Keratinocyte (primary cell): Measurements from ENCODE around the gene ZBTB1. TPM values are rescaled to one million over a fixed set of nuclear protein-coding genes. Genes with fewer than 3 reads are reported as not detected.

Experiments
- DNase-seq: peaks from one replicate; pipeline ENCODE4 v3.0.0-alpha.2; 2011; ENCODE audit warnings: low read depth, missing footprints, low spot score
- FAIRE-seq: peaks from 2 replicates; lab custom pipeline; 2011; peaks lifted over from hg19 to GRCh38; lab: Jason Lieb, UNC
- H2AFZ ChIP-seq: 2 replicates; pipeline ENCODE4 v1.6.0; 2012; ENCODE audit warnings: low read length, control low read depth, inconsistent platforms; ENCODE audit not compliant: control insufficient read depth
- H3K27ac ChIP-seq: 2 replicates; pipeline ENCODE4 v1.5.1; 2011; ENCODE audit warnings: low read length; ENCODE audit not compliant: control insufficient read depth, insufficient read depth
- H3K27me3 ChIP-seq: 3 replicates; pipeline ENCODE4 v1.6.0; 2011; ENCODE audit warnings: low read length; ENCODE audit not compliant: control insufficient read depth, insufficient read depth; ENCODE audit errors: extremely low read depth
- H3K36me3 ChIP-seq, 2 experiments: 2 replicates in 1 of 2; 3 replicates in 1 of 2; pipeline ENCODE4 v1.5.1; 2011; ENCODE audit warnings: low read length in 2 of 2, mild to moderate bottlenecking in 1 of 2; ENCODE audit not compliant: control insufficient read depth in 2 of 2, insufficient read depth in 2 of 2; ENCODE audit errors: extremely low read depth in 1 of 2
- H3K4me1 ChIP-seq: 3 replicates; pipeline ENCODE4 v1.5.1; 2011; ENCODE audit warnings: low read length; ENCODE audit not compliant: control insufficient read depth, insufficient read depth; ENCODE audit errors: extremely low read depth
- H3K4me2 ChIP-seq: 3 replicates; pipeline ENCODE4 v1.6.0; 2011; ENCODE audit warnings: low read depth, low read length; ENCODE audit not compliant: control insufficient read depth, insufficient read depth; ENCODE audit errors: extremely low read depth
- H3K4me3 ChIP-seq, 3 experiments: fragments of 200-600 bp in 1 of 3; sonication (generic) in 1 of 3; 2 replicates in 2 of 3; 3 replicates in 1 of 3; pipeline ENCODE4 v1.5.1; 2011 to 2016; ENCODE audit warnings: low read length in 3 of 3, mild to moderate bottlenecking in 3 of 3, control low read depth in 2 of 3, inconsistent platforms in 1 of 3, low read depth in 1 of 3, mixed read lengths in 1 of 3, mixed run types in 1 of 3, moderate library complexity in 1 of 3; ENCODE audit not compliant: control insufficient read depth in 2 of 3, insufficient read depth in 2 of 3; ENCODE audit errors: extremely low read depth in 1 of 3
- H3K79me2 ChIP-seq: 2 replicates; pipeline ENCODE4 v1.6.0; 2012; ENCODE audit warnings: low read length; ENCODE audit not compliant: control insufficient read depth, insufficient read depth
- H3K9ac ChIP-seq: 3 replicates; pipeline ENCODE4 v1.6.0; 2011; ENCODE audit warnings: low read length; ENCODE audit not compliant: control insufficient read depth, insufficient read depth; ENCODE audit errors: extremely low read depth
- H3K9me1 ChIP-seq: 3 replicates; pipeline ENCODE4 v1.6.0; 2011; ENCODE audit warnings: low read length; ENCODE audit not compliant: control insufficient read depth, insufficient read depth; ENCODE audit errors: extremely low read depth
- H3K9me3 ChIP-seq: 2 replicates; pipeline ENCODE4 v1.5.1; 2012; ENCODE audit warnings: low read depth, low read length; ENCODE audit not compliant: control insufficient read depth
- H4K20me1 ChIP-seq: 3 replicates; pipeline ENCODE4 v1.6.0; 2011; ENCODE audit warnings: low read length; ENCODE audit not compliant: control insufficient read depth, insufficient read depth; ENCODE audit errors: extremely low read depth
- CTCF ChIP-seq, 3 experiments: IDR thresholded peaks in 1 of 3; conservative IDR thresholded peaks in 1 of 3; optimal IDR thresholded peaks in 1 of 3; 2 replicates in 2 of 3; 3 replicates in 1 of 3; pipeline versions ENCODE3 to v1.5.1; 2011; ENCODE audit warnings: low read length in 3 of 3, mild to moderate bottlenecking in 3 of 3, moderate library complexity in 2 of 3, control low read depth in 1 of 3, inconsistent platforms in 1 of 3; ENCODE audit not compliant: insufficient read depth in 2 of 3; ENCODE audit errors: extremely low read depth in 1 of 3
- EZH2 ChIP-seq: IDR thresholded peaks from one replicate; pipeline ENCODE4 v1.6.1; 2012; ENCODE audit warnings: inconsistent platforms, mild to moderate bottlenecking, low read length, moderate library complexity
- dilution Hi-C: fragments of 300-500 bp; cut with MboI; formaldehyde crosslinking; loops from one replicate; pipeline ENCODE4 v1.7.0; 2020; ENCODE audit warnings: low sequenced_read_pairs; ENCODE audit not compliant: extremely low pct_ligation_motif_present
- polyA plus RNA-seq, 5 experiments: library from polyadenylated mRNA; depleted of rRNA in 3 of 5; stranded (reverse) in 3 of 5; stranded (forward) in 1 of 5; unstranded in 1 of 5; fragments of >200 nt; gene quantifications; 1 replicate in 1 of 5; 2 replicates in 3 of 5; 3 replicates in 1 of 5; pipeline versions ENCODE4 v1.2.1 to v1.2.3, GENCODE V29; 2011 to 2012; ENCODE audit warnings: missing spikeins in 2 of 5, low read depth in 1 of 5, low replicate concordance in 1 of 5

Gene ZBTB1
- polyA plus RNA-seq, 1 donor (not counting 4 experiments of a cell fraction or from before 2014, with no cell fraction given), result 40.7 TPM

- no peak overlapping the region for H2AFZ ChIP-seq
- no peaks in the 10 kb centered on the region for H3K9me3 ChIP-seq
- peaks cover 0 to 3% of the 10 kb centered on the region in 2 experiments for H3K36me3 ChIP-seq
- no peak overlapping the region for H3K9ac ChIP-seq
- H3K4me1 ChIP-seq, result peaks cover 26% of the 10 kb centered on the region
- no peak for DNase-seq
- no peak for FAIRE-seq
- H3K79me2 ChIP-seq, result peaks cover 92% of the 10 kb centered on the region
- H3K27ac ChIP-seq, result no peak overlapping the region
- no peak overlapping the region for H3K4me3 ChIP-seq
- dilution Hi-C loops, result no loop called here
- H3K9me1 ChIP-seq, result no peaks in the 10 kb centered on the region
- peaks cover 12% of the 10 kb centered on the region for H4K20me1 ChIP-seq
- TF ChIP-seq CTCF (optimal IDR thresholded peaks at IDR 0.05 in 1 of 3, IDR thresholded peaks at IDR 0.05 in 1 of 3, conservative IDR thresholded peaks at IDR 0.05 in 1 of 3; ENCODE audit: extremely low read depth in 1 of 3, insufficient read depth in 2 of 3, low read length in 3 of 3) (no peak), EZH2 (no peak)
- H3K4me2 ChIP-seq, result no peak overlapping the region
- no peaks in the 10 kb centered on the region for H3K27me3 ChIP-seq
These were observed 8.7 kb downstream of the ZBTB1 start for GRCh38 chr14:64513271-64513670.

- no peaks in the 10 kb centered on the region for H3K27me3 ChIP-seq
These were observed 10.5 kb downstream of the ZBTB1 start for GRCh38 chr14:64515053-64515452.

More at GRCh38 chr14:64515053-64515452, 10.5 kb downstream of the ZBTB1 start:
- Histone ChIP-seq H3K9me1 (no peaks in the 10 kb centered on the region), H3K4me1 (peaks cover 13% of the 10 kb centered on the region), H3K9ac (no peak overlapping the region), H3K4me2 (no peak overlapping the region), H3K4me3 (no peak overlapping the region), H3K27ac (no peak overlapping the region), H3K36me3 (peaks cover 0 to 3% of the 10 kb centered on the region in 2 experiments), H3K9me3 (no peaks in the 10 kb centered on the region), H2AFZ (no peak overlapping the region), H3K79me2 (peaks cover 91% of the 10 kb centered on the region), H4K20me1 (peaks cover 12% of the 10 kb centered on the region)
- DNase-seq (no peak), FAIRE-seq (no peak)
- TF ChIP-seq CTCF (optimal IDR thresholded peaks at IDR 0.05 in 1 of 3, IDR thresholded peaks at IDR 0.05 in 1 of 3, conservative IDR thresholded peaks at IDR 0.05 in 1 of 3; ENCODE audit: extremely low read depth in 1 of 3, insufficient read depth in 2 of 3, low read length in 3 of 3), result no peak
- TF ChIP-seq EZH2, result no peak
- dilution Hi-C loops, result no loop called here
